H54 (cell line): ENCODE results near the gene C2orf81.
A peak's percentile ranks its signal among the peaks of the same experiment; 100 is the strongest.
"Not testable (repeated sequence)": the region's sequence is repeated elsewhere in the genome, so short reads cannot be mapped to it uniquely, and the experiment has no call there.

Experiments used
- DNase-seq: peaks from one replicate; pipeline ENCODE4 v3.0.0; 2011; ENCODE audit warnings: low spot score, mixed read lengths; ENCODE audit not compliant: insufficient read length
- FAIRE-seq: peaks from 3 replicates; lab custom pipeline; 2011; peaks lifted over from hg19 to GRCh38; lab: Jason Lieb, UNC
- POLR2A ChIP-seq: IDR thresholded peaks from 2 replicates; pipeline ENCODE4 v1.6.1; 2011; ENCODE audit warnings: low read depth, mild to moderate bottlenecking, low read length

C2orf81 gene

DNA sequence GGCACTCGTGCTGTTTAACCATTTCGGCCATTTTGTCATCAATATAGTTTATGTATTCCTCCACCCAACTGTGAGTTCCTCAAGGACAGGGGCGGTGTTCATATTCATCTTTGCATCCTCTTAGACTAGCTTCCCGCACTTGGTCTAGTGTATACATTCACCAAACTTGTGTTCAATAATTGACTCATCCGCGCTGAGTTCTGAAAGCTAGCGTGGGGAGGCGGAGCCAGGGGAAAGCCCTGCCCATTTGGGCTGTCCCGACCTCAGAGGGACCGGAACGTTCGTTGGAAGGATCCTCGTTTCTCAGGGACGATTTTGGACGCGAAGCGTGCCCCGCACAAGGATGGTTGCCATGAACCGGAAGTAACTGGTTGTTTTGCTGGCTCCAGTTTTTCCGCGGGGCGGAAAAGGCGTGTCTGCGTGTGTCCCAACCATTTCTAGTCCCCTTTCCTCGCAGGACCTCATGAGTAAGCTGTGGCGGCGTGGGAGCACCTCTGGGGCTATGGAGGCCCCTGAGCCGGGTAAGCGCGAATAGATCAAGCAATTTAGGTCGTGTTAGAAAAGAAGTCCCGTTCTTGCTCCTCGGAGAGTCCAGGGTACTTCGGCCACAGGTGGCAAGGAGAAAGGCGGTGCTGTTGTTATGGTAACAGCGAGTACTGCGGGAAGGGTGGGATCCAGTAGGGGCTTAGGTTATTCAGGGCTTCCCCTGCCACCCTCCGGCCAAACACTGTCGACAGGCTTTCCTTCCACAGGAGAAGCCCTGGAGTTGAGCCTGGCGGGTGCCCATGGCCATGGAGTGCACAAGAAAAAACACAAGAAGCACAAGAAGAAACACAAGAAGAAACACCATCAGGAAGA lies 33.5 kb upstream of the C2orf81 start, which contains the start of gene INO80B:
INO80B (plus strand) TSS at position 434 of the 858 bp plus-strand sequence; CDS start at position 464, 30 bp downstream.
- TF ChIP-seq POLR2A: peak; percentile 11; the same call in 1 of the 2 replicates

DNA sequence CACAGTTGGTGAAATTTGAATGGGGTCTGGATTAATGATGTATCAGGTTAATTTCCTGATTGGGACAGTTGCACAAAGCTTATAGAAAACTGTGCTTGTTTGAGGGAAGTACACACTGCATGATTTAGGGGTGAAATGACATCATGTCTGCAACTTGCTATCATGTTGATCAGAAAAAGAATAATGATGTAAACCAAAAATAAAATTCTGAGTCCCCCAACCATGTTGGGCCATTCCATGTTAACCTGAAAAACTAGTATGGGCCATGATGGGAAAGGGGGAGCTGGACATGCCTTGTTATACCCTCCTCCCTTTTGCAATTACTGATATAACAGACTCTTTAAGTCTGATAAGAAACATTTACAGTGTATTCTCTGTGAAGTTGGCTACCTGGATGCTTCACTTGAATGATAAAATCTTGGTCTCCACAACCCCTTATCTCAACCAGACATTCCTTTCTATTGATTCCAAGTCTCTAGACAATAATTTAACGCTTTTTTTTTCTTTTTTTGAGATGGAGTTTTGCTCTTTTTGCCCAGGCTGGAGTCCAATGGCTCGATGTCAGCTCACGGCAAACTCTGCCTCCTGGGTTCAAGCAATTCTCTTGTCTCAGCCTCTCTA lies 29.3 kb upstream of the C2orf81 start:
- FAIRE-seq: no peak
- TF ChIP-seq POLR2A: no peak
- DNase-seq: no peak

More for the DNA sequence above, 33.5 kb upstream of the C2orf81 start, which contains the start of gene INO80B:
- DNase-seq (peak; percentile 82), FAIRE-seq (peak; percentile 83)

DNA sequence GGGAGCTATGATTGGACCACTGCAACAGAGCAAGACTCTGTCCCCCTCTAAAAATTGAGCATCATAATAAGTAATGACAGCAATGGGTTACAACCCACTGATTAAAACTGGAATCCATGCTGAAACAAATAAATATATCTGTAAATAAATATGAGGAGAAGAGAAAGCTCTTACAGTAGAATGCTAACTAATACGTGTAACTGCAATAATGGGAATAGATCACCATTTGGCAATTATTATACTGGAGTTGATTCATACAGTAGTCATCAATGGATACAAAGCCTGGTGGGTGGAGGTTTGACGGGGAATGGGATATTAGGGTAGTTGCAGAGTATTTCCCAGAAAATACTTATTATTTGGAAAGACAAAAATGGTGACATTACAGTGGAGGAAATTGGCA lies 27.4 kb upstream of the C2orf81 start:
- DNase-seq (no peak), FAIRE-seq (no peak)
- no peak for TF ChIP-seq POLR2A

DNA sequence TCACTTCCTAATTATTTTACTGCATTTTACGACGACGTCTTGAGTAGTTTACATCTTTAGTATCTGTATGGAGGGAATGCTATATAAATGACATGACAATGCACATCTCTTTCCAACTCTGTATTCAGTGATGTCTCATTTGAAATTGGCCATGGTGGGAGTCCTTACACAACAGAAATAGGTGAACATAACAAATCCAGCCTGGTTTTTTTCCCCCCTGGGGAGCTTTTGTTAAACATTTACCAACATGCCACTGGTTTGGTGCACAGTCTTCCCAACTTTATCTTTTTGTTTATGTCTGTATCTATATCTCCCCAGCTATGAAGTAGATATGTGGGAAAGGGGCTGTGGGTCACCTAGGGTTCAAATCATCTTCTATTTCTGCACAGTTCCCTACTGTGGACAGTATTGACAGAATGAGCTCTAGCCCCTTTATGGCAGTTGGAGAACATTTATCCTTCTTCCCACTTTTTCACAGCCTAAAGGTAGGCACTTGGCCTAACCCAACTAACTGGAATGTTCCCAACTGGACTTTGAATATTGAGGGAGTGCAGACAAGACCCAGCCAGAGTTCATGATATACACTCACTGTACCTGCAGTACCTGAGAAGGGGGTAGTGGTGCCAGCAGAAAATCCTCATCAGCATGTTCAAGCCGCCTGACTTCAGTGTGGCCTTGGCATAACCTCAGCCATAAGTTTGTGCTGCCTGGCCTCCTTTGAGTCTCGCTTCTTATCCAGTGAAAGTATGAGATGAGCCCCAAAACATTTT lies 26.0 kb upstream of the C2orf81 start:
- FAIRE-seq: no peak

DNA sequence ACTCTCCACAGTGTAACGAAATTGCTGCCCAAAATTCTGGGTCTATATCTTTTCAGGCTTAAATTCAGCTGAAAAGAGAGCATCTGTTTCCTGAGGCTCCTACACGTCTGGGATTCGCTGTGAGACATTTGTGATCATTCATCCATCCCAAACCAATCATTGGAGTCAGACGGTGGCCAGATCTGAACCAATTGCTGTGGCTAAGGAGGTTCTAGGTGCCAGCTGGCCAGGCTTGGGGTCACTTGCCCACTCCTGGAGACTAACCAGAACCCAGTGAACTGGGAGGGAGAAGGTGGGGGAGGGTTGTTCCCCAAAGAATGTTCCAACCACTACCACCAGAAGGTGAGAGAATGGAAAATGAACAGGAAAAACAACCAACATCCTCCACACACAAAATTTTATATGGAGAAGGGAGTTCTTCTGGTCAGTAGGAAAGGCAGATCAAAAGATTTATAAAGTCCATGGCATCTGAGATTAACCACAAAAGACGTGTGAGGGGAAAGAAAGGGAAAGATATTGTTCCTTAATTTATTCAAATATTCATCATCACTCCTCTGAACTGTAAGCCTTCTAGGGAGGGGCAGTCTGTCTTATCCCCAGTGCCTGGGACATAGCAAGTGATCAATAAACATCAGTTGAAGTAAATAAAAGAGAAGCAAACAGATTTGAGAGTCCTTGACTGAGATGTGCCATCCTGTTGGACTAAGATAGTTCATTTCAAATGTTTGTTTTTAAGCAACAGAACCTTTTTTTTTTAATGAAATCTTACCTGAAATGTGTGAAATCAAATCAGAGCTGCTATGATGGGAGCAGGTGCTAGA lies 23.3 kb upstream of the C2orf81 start:
- no peak for TF ChIP-seq POLR2A
- FAIRE-seq: no peak
- DNase-seq: no peak

More for the DNA sequence above, 26.0 kb upstream of the C2orf81 start:
- TF ChIP-seq POLR2A: no peak
- no peak for DNase-seq

DNA sequence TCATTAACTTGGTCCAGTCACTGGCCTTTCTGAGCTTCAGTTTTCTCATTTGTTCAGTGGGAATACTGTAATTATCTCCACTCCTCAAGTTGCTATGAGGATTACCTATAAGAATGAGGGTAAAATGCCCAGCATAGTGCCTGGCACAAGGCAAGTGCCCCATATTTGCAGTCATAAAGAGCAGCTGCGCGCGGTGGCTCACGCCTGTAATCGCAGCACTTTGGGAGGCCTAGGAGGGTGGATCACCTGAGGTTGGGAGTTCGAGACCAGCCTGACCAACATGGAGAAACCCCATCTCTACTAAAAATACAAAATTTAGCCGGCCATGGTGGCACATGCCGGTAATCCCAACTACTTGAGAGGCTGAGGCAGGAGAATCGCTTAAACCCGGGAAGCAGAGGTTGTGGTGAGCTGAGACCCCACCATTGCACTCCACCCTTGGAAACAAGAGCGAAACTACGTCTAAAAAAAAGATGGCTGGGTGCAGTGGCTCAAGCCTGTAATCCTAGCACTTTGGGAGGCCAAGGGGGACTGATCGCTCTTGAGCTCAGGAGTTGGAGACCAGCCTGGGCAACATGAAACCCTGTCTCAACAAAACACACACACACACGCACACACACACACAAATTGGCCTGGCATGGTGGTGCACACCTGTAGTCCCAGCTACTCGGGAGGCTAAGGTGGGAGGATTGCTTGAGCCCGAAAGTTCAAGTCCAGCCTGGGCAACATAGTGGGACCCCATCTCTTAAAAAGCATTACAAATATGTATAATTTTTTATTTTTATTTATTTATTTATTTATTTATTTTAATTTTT lies 21.3 kb upstream of the C2orf81 start:
- not testable (repeated sequence) for DNase-seq, FAIRE-seq

DNA sequence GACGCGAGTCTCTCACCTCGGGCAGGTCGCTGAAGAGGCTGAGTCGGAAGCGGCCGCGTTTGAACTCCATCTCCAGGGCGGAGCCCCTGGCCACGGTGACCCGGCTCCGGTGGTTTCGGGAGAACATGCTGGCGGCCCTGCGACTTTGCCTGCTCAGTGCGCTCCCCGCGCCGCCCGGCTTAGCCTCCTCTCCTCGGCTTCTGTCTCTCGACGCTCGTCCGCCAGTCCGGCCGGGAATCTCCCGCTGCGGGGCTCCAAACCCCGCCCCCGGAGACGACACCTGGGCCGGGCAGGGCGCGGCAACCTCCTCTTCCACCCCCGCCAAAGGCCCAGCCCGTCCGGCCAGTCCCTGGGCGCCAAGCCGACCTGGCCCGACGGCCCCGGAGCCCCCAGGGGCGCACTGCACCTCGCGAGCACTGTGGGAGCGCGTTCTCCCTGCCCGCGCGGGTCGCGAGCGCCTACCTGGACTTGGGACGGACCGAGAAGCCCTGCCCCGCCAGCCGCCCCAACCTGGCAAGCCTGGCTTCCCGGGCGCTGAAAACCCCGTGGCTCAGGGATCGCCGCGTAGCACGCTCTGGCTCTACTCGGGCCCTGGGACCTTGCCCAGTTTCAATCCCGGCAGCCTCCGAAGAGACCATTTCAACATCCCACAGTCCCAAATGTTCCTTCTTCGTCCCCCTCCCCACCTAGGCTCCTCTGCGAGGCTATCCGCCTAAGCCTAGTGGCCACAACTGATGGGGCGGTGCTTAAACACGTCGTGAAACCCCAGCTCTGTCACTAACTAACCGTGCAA lies 20.5 kb upstream of the C2orf81 start, which contains the start of gene RTKN:
RTKN (minus strand) TSS at position 248 of the 793 bp plus-strand sequence; CDS start at position 127, 121 bp downstream.
- no peak for TF ChIP-seq POLR2A
- DNase-seq: no peak
- no peak for FAIRE-seq

DNA sequence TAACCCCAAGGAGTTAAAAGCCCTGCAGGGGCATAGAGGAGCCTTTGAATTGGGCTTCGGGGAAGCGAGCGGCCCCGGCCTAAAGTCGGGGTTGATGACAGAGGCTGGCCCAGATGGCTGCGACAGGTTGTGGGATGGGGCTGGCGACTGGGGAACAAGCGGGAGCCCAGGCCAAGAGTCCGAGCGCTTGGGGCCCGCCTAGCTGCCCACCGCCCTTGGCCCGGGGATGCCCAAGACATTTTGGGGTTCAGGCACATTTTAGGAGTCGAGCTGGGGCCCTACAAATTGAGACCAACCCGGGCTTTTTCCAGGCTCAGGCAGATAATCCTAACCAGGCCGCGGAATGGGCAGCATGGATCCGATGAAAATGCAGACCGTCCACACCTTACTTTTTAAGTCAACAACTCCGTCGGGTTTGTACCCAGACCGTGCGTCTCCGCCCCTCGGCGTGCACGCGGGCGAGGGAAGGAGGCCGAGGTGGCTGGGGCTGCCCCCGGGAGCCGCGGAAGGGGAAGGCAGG lies 19.8 kb upstream of the C2orf81 start:
- DNase-seq: no peak
- no peak for TF ChIP-seq POLR2A
- FAIRE-seq: no peak

DNA sequence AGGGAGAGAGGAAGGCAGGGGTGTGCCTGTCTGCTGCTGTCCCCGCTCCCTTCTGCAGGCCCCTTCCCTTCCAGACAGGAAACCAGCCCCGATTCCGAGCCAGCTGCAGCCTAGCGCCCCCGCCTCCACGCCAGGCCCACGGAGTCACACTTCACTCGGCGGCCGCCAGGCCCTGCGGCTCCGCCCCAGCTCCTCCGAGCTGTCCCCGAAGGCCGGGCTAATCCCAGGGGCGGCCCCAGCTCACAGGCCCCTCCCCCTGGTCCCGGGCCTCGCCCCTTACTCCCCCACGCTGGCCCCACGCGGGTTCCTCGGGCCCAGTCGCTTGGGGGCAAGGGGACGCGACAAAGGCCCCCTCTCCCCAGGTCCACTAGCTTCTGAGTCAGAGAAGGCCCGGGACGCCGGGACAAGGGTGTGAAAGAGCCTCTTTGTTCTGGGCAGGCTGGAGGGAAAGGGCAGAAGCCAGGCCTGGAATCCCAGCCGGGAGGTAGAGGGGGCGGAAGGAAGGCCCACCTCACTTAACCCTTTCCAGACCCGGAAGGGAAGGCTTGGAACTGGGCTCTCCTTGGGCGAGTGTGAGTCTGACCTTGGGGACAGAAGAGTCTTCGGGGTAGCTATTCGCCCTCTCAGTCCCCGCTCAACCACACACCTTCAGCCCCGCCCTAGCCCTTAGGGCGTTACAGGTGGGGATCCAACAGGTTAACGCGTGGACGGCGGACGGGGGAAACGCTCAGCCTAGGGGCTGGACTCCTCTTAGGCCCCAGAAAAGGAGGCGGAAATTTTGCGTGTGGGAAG lies 19.2 kb upstream of the C2orf81 start:
- FAIRE-seq: no peak
- peak; percentile 98 for DNase-seq
- TF ChIP-seq POLR2A: peak; percentile 69

DNA sequence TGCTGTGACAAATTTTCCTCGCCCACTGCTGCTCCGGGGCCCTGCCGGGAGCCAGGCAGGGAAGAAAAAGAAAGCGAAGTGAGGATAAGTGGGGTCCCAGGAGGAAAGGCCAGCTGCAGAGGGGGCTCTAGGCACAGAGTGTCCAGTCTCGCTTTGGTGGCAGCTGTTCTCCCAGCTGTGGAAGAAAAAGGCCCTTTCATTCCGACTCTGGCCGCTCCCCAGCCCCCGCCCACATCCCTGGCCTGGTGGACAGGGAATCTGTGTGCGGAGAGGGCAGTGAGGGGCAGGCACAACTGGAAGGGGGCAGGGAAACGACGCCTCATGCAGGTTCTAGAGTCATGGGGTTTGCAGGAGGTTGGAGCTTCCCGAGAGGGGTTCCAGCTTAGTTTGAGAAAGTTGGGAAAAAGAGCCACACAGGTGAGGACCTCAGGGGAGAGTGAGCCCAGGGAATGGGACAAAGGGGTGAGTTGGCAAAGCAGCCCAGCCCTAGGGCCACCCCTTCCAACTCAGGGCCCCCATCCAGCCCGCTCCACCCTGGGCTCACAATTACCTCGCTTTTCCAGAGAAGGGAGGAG lies 18.5 kb upstream of the C2orf81 start:
- FAIRE-seq (no peak), DNase-seq (peak; percentile 74)
- no peak for TF ChIP-seq POLR2A
